HG02642 (cell line): ENCODE results near the gene CPED1.

Experiments
- ATAC-seq: cut with Tn5 transposase; IDR thresholded peaks from one replicate; pipeline ENCODE4 v1.9.1; 2021; ENCODE audit warnings: mild to moderate bottlenecking; ENCODE audit not compliant: unreplicated experiment, poor library complexity

The CPED1 gene

GRCh38 chr7:120988591-120989256 is at the start of gene CPED1:
Gene CPED1 (plus strand): TSS chr7:120988711. CDS start chr7:120989622, 911 bp downstream.
- peak; percentile 71 for ATAC-seq

GRCh38 chr7:120939345-120939744 is 49.2 kb upstream of the CPED1 start:
- ATAC-seq: no peak

- no peak for ATAC-seq
These were observed 47.4 kb upstream of the CPED1 start for GRCh38 chr7:120941064-120941463.

GRCh38 chr7:120941856-120942255 is 46.7 kb upstream of the CPED1 start:
- ATAC-seq: no peak

- no peak for ATAC-seq
These were observed 45.6 kb upstream of the CPED1 start for GRCh38 chr7:120942861-120943260.

- ATAC-seq: no peak
These were observed 43.5 kb upstream of the CPED1 start for GRCh38 chr7:120944826-120945562.

- no peak for ATAC-seq
These were observed 40.5 kb upstream of the CPED1 start for GRCh38 chr7:120947980-120948379.

- ATAC-seq: no peak
These were observed 39.1 kb upstream of the CPED1 start for GRCh38 chr7:120949393-120949911.

GRCh38 chr7:120949998-120950538 is 38.4 kb upstream of the CPED1 start:
- ATAC-seq: no peak

GRCh38 chr7:120950539-120951308 is 37.8 kb upstream of the CPED1 start, which contains the start of gene ING3:
Gene ING3 (plus strand): TSS chr7:120950777. CDS start chr7:120950897, 120 bp downstream.
- peak; percentile 98 for ATAC-seq

GRCh38 chr7:120951309-120951699 is 37.2 kb upstream of the CPED1 start:
- ATAC-seq: no peak

GRCh38 chr7:120951826-120952225 is 36.7 kb upstream of the CPED1 start:
- ATAC-seq: no peak

- ATAC-seq: peak; percentile 37
These were observed 32.8 kb upstream of the CPED1 start for GRCh38 chr7:120955577-120956149.

GRCh38 chr7:120959929-120960484 is 28.5 kb upstream of the CPED1 start:
- ATAC-seq: no peak

GRCh38 chr7:120960714-120961113 is 27.8 kb upstream of the CPED1 start:
- ATAC-seq: no peak

- ATAC-seq: no peak
These were observed 26.8 kb upstream of the CPED1 start for GRCh38 chr7:120961638-120962173.

- no peak for ATAC-seq
These were observed 24.4 kb upstream of the CPED1 start for GRCh38 chr7:120964088-120964487.

GRCh38 chr7:120966961-120967360 is 21.6 kb upstream of the CPED1 start:
- ATAC-seq: no peak

- ATAC-seq: no peak
These were observed 14.7 kb upstream of the CPED1 start for GRCh38 chr7:120973849-120974248.
